HFFc6 (cell line): ENCODE results near the gene GXYLT2. TPM values are rescaled to one million over a fixed set of nuclear protein-coding genes. Genes with fewer than 3 reads are reported as not detected.

Source experiments
- DNase-seq: peaks from one replicate; pipeline ENCODE4 v3.0.0-alpha.2; 2018
- H3K27ac Mint-ChIP-seq: 2 replicates; pipeline ENCODE4 v1.8.0; 2020; ENCODE audit warnings: mild to moderate bottlenecking, mixed read lengths
- H3K27me3 Mint-ChIP-seq: 2 replicates; pipeline ENCODE4 v1.8.0; 2021; ENCODE audit warnings: mild to moderate bottlenecking, moderate library complexity, mixed read lengths; ENCODE audit not compliant: insufficient read depth
- H3K36me3 Mint-ChIP-seq: 2 replicates; pipeline ENCODE4 v1.8.0; 2021; ENCODE audit warnings: low read depth, mixed read lengths
- H3K4me1 Mint-ChIP-seq: 2 replicates; pipeline ENCODE4 v1.8.0; 2020; ENCODE audit warnings: low read depth, mixed read lengths
- H3K4me3 Mint-ChIP-seq: 2 replicates; pipeline ENCODE4 v1.8.0; 2020; ENCODE audit warnings: mild to moderate bottlenecking, moderate library complexity, mixed read lengths
- H3K9me3 Mint-ChIP-seq: 2 replicates; pipeline ENCODE4 v1.8.0; 2020; ENCODE audit warnings: mild to moderate bottlenecking, mixed read lengths
- CTCF ChIP-seq: fragments of 200-600 bp; sonication (generic); IDR thresholded peaks from 2 replicates; pipeline ENCODE4 v1.5.0; 2021; ENCODE audit warnings: antibody characterized with exemption, mild to moderate bottlenecking
- total RNA-seq, 6 experiments: library from RNA; stranded (reverse); fragmentation: NEBNext Ultra II Directional; extraction: Animal tissue kit (Norgen Biotek cat#: 25700); gene quantifications; 2 replicates in 1 of 6; 3 replicates in 5 of 6; pipeline ENCODE4 v1.2.3, GENCODE V29; 2021

The GXYLT2 gene
- total RNA-seq, 6 experiments from 2014 or later, result 2.0 to 4.2 (median 2.8) TPM

GRCh38 chr3:72890166-72890925, 2.5 kb downstream of the GXYLT2 start:
- no peaks in the 10 kb centered on the region for H3K36me3 Mint-ChIP-seq
- DNase-seq, result no peak
- peaks cover 12% of the 10 kb centered on the region for H3K27me3 Mint-ChIP-seq
- H3K27ac Mint-ChIP-seq, result peak overlapping the region; percentile 86
- H3K4me1 Mint-ChIP-seq, result peaks cover 65% of the 10 kb centered on the region
- peak overlapping the region; percentile 68 for H3K4me3 Mint-ChIP-seq
- no peak for TF ChIP-seq CTCF
- H3K9me3 Mint-ChIP-seq, result no peaks in the 10 kb centered on the region

- Mint-ChIP-seq H3K36me3 (no peaks in the 10 kb centered on the region), H3K9me3 (no peaks in the 10 kb centered on the region), H3K27ac (peak overlapping the region; percentile 86), H3K27me3 (peaks cover 13% of the 10 kb centered on the region), H3K4me3 (peak overlapping the region; percentile 68), H3K4me1 (peaks cover 65% of the 10 kb centered on the region)
- TF ChIP-seq CTCF, result 0 out of 2 replicates have a peak, but pooled peaks have one; percentile 28
- peak; percentile 87 for DNase-seq
Measured at GRCh38 chr3:72891053-72891855, 3.4 kb downstream of the GXYLT2 start.

- no peak for TF ChIP-seq CTCF
- Mint-ChIP-seq H3K4me1 (peaks cover 65% of the 10 kb centered on the region), H3K27me3 (peaks cover 14% of the 10 kb centered on the region), H3K9me3 (no peaks in the 10 kb centered on the region), H3K4me3 (peak overlapping the region; percentile 68; the same call in 1 of the 2 replicates), H3K36me3 (no peaks in the 10 kb centered on the region), H3K27ac (peak overlapping the region; percentile 86)
- DNase-seq, result peak; percentile 79
Measured at GRCh38 chr3:72892081-72892775, 4.4 kb downstream of the GXYLT2 start.

GRCh38 chr3:72892870-72893269, 5.0 kb downstream of the GXYLT2 start:
- H3K36me3 Mint-ChIP-seq, result no peaks in the 10 kb centered on the region
- no peak overlapping the region; the same call in 1 of the 2 replicates for H3K4me3 Mint-ChIP-seq
- TF ChIP-seq CTCF, result peak; percentile 69
- no peaks in the 10 kb centered on the region for H3K9me3 Mint-ChIP-seq
- peaks cover 16% of the 10 kb centered on the region for H3K27me3 Mint-ChIP-seq
- H3K27ac Mint-ChIP-seq, result peak overlapping the region; percentile 25; the same call in 1 of the 2 replicates
- H3K4me1 Mint-ChIP-seq, result peaks cover 63% of the 10 kb centered on the region
- DNase-seq, result no peak

GRCh38 chr3:72894976-72895552, 7.2 kb downstream of the GXYLT2 start:
- Mint-ChIP-seq H3K4me1 (peaks cover 46% of the 10 kb centered on the region), H3K4me3 (no peak overlapping the region), H3K27me3 (peaks cover 12% of the 10 kb centered on the region), H3K27ac (no peak overlapping the region), H3K9me3 (no peaks in the 10 kb centered on the region), H3K36me3 (no peaks in the 10 kb centered on the region)
- DNase-seq, result no peak
- TF ChIP-seq CTCF, result no peak
